GM12872 (cell line): ENCODE measurements around the gene AGPAT3.

Experiments used
- CTCF ChIP-seq: IDR thresholded peaks from 3 replicates; pipeline ENCODE4 v1.5.1; 2011; ENCODE audit warnings: low read depth, mild to moderate bottlenecking, low read length, moderate library complexity; ENCODE audit not compliant: insufficient read depth

Gene AGPAT3

GRCh38 chr21:43840259-43840658 is 24.8 kb upstream of the AGPAT3 start:
- TF ChIP-seq CTCF: no peak

GRCh38 chr21:43842742-43843141 is 22.3 kb upstream of the AGPAT3 start:
- no peak for TF ChIP-seq CTCF

- TF ChIP-seq CTCF: no peak
Measured at GRCh38 chr21:43845386-43845785, 19.6 kb upstream of the AGPAT3 start.

- no peak for TF ChIP-seq CTCF
Measured at GRCh38 chr21:43846430-43846829, 18.6 kb upstream of the AGPAT3 start.

- no peak for TF ChIP-seq CTCF
Measured at GRCh38 chr21:43847301-43847700, 17.7 kb upstream of the AGPAT3 start.

- no peak for TF ChIP-seq CTCF
Measured at GRCh38 chr21:43848771-43849170, 16.3 kb upstream of the AGPAT3 start.

- TF ChIP-seq CTCF: no peak
Measured at GRCh38 chr21:43849532-43850299, 15.3 kb upstream of the AGPAT3 start.
